Measurements from ENCODE around the gene ASB3. TPM values are rescaled to one million over a fixed set of nuclear protein-coding genes. Genes with fewer than 3 reads are reported as not detected.

ASB3 gene
- total and polyA plus RNA-seq, 8 donors = 0.58 to 53.6 (median 5.7) TPM

DNA sequence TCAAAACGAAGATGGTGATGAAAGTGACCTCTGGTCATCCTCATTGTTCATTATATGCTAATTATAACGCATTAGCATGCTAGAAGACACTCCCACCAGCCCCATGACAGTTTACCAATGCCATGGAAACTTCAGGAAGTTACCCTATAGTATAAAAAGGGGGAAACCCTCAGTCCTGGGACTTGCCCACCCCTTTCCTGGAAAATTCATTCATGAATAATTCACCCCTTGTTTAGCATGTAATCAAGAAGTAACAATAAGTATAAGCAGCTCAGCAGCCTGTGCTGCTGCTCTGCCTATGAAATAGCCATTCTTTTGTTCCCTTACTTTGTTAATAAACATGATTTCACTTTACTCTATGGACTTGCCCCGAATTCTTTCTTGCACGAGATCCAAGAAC is 89.7 kb downstream of the ASB3 start:
- WGBS, 5 donors = 89 to 95% (median 91%) methylated on average over 4 of the region's 4 CpGs
- no peaks in the 10 kb centered on the region for H3K4me1 ChIP-seq
- no peaks in the 10 kb centered on the region for H3K9me3 ChIP-seq
- H3K4me3 ChIP-seq = no peak overlapping the region
- TF ChIP-seq POLR2A (IDR thresholded peaks at IDR 0.05) (no peak), POLR2AphosphoS5 (IDR thresholded peaks at IDR 0.05) (no peak), EP300 (IDR thresholded peaks at IDR 0.05) (no peak), CTCF (IDR thresholded peaks at IDR 0.05) (no peak)
- DNase-seq = no peak
- no peaks in the 10 kb centered on the region for H3K27me3 ChIP-seq
- intact Hi-C loops (cut with DNase I; ENCODE audit: low total_unique reads) = no loop called here
- H3K36me3 ChIP-seq = peaks cover 7 to 38% (median 27%) of the 10 kb centered on the region in 4 donors
- no peak overlapping the region for H3K27ac ChIP-seq

GRCh38 chr2:53695575-53695974 is 91.2 kb downstream of the ASB3 start:
- intact Hi-C loops (cut with DNase I; ENCODE audit: low total_unique reads) = no loop called here

DNA sequence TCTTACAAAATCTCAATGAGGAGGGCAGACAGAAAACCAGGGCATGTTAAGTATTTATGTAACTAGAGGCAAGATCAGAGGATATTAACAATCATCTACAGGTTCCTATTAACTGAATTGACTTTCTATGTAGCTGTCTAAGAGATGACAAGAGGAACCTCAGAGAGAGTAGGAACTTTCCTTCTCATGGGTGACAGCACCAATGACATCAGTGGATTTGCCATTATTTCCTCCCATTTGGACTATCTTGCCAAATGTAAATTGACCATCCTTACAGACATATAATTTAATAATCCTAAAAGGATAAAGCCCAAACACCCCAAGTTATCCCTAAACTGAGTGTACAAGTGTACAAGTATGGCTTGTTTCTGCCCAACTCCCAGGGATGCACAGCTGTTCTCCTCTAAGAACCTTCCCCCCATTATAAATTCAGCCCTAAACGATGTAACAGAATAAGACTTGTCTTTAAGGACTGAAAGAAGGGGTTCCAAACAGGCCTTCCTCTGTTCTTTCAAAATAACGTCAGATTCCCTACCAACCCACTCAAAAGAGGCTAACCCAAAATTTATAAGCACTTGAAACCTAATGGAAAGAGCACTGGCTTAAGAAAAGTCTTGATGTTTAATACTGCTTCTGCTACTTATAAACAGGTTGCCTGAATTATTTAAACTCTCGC is 92.5 kb downstream of the ASB3 start:
- DNase-seq = no peak
- no peaks in the 10 kb centered on the region for H3K27me3 ChIP-seq
- WGBS, 5 donors = 74 to 93% (median 87%) methylated on average over 3 of the region's 3 CpGs

More at GRCh38 chr2:53695575-53695974, 91.2 kb downstream of the ASB3 start:
- DNase-seq = no peak
- TF ChIP-seq EP300 (IDR thresholded peaks at IDR 0.05) = no peak
- TF ChIP-seq POLR2AphosphoS5 (IDR thresholded peaks at IDR 0.05) = no peak
- TF ChIP-seq CTCF (IDR thresholded peaks at IDR 0.05) = no peak
- no peak for TF ChIP-seq POLR2A (IDR thresholded peaks at IDR 0.05)
- H3K9me3 ChIP-seq = no peaks in the 10 kb centered on the region
- 60 to 73% (median 68%) methylated on average over 4 of the region's 4 CpGs for WGBS, 5 donors
- H3K4me1 ChIP-seq = no peaks in the 10 kb centered on the region
- H3K4me3 ChIP-seq = no peak overlapping the region
- H3K27me3 ChIP-seq = no peaks in the 10 kb centered on the region
- no peak overlapping the region for H3K27ac ChIP-seq
- H3K36me3 ChIP-seq = peaks cover 7 to 47% (median 32%) of the 10 kb centered on the region in 4 donors

DNA sequence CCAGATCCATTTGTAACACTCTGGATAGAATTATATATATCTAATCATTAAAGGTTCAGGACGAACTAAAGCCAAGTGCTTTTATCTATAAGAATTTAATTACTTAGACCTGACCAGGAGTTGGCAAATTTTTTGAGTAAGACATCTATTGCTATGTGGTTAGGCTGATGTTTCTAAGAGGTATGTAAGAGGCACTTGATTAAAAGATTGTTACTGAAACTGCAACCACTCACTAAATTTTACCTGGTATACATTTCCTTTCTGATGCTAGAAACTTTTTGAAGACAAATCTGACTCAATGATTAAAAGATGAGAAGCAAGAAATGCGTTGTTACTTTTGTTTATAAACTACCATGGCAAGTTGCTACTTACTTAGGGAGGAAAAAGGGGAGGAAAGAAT is 95.9 kb downstream of the ASB3 start:
- H3K36me3 ChIP-seq = peaks cover 0 to 32% (median 31%) of the 10 kb centered on the region in 4 donors
- TF ChIP-seq CTCF (IDR thresholded peaks at IDR 0.05) = no peak
- TF ChIP-seq POLR2AphosphoS5 (IDR thresholded peaks at IDR 0.05) = no peak
- TF ChIP-seq EP300 (IDR thresholded peaks at IDR 0.05) = no peak
- no peak overlapping the region for H3K4me3 ChIP-seq
- intact Hi-C loops (cut with DNase I; ENCODE audit: low total_unique reads) = no loop called here
- DNase-seq = no peak
- no peaks in the 10 kb centered on the region for H3K4me1 ChIP-seq
- H3K27me3 ChIP-seq = no peaks in the 10 kb centered on the region
- no peak overlapping the region for H3K27ac ChIP-seq
- WGBS, 5 donors = 61 to 76% (median 71%) methylated on average over 2 of the region's 2 CpGs
- no peaks in the 10 kb centered on the region for H3K9me3 ChIP-seq

More for the DNA sequence above, 92.5 kb downstream of the ASB3 start:
- TF ChIP-seq POLR2AphosphoS5 (IDR thresholded peaks at IDR 0.05) (no peak), CTCF (IDR thresholded peaks at IDR 0.05) (no peak), EP300 (IDR thresholded peaks at IDR 0.05) (no peak), POLR2A (IDR thresholded peaks at IDR 0.05) (no peak)
- no peak overlapping the region for H3K4me3 ChIP-seq
- no peaks in the 10 kb centered on the region for H3K9me3 ChIP-seq
- intact Hi-C loops (cut with DNase I; ENCODE audit: low total_unique reads) = no loop called here
- no peaks in the 10 kb centered on the region for H3K4me1 ChIP-seq
- H3K36me3 ChIP-seq = peaks cover 0 to 42% (median 28%) of the 10 kb centered on the region in 4 donors
- no peak overlapping the region for H3K27ac ChIP-seq

Data from stomach (tissue), 9 donors.